BJ (cell line): Measurements from ENCODE around the gene TRMT2A. TPM values are rescaled to one million over a fixed set of nuclear protein-coding genes. Genes with fewer than 3 reads are reported as not detected.

Source experiments
- CTCF ChIA-PET: fragments of 350-600 bp; formaldehyde crosslinking; extraction: SDS; loops from one replicate; lab custom pipeline; 2021; ENCODE audit warnings: antibody characterized with exemption, inconsistent platforms; lab: Yijun Ruan, JAX
- POLR2A ChIA-PET: fragments of 300-600 bp; sonication (Branson Sonifier 250); formaldehyde crosslinking; extraction: SDS; loops from one replicate; lab custom pipeline; 2021; ENCODE audit warnings: antibody characterized with exemption; lab: Charles Lee
- DNase-seq: peaks from one replicate; pipeline ENCODE4 v3.0.0-alpha.2; 2011; ENCODE audit warnings: low read depth
- H3K27me3 ChIP-seq: 2 replicates; pipeline ENCODE4 v1.6.0; 2011; ENCODE audit warnings: low read length; ENCODE audit not compliant: control insufficient read depth, insufficient read depth
- H3K36me3 ChIP-seq: 2 replicates; pipeline ENCODE4 v1.5.1; 2011; ENCODE audit warnings: low read length; ENCODE audit not compliant: control insufficient read depth, insufficient read depth
- H3K4me3 ChIP-seq: 2 replicates; pipeline ENCODE4 v1.5.1; 2011; ENCODE audit warnings: low read depth, mild to moderate bottlenecking, control low read depth, low read length
- CTCF ChIP-seq: IDR thresholded peaks from 2 replicates; pipeline ENCODE4 v1.5.1; 2011; ENCODE audit warnings: low read depth, mild to moderate bottlenecking, control low read depth, inconsistent platforms, low read length, moderate library complexity; ENCODE audit not compliant: insufficient read depth
- polyA plus RNA-seq: library from polyadenylated mRNA; depleted of rRNA; stranded (reverse); fragments of >200 nt; gene quantifications from 2 replicates; pipeline ENCODE4 v1.2.3, GENCODE V29; 2011

The TRMT2A gene
- polyA plus RNA-seq, 1 experiment = 34.2 TPM

DNA sequence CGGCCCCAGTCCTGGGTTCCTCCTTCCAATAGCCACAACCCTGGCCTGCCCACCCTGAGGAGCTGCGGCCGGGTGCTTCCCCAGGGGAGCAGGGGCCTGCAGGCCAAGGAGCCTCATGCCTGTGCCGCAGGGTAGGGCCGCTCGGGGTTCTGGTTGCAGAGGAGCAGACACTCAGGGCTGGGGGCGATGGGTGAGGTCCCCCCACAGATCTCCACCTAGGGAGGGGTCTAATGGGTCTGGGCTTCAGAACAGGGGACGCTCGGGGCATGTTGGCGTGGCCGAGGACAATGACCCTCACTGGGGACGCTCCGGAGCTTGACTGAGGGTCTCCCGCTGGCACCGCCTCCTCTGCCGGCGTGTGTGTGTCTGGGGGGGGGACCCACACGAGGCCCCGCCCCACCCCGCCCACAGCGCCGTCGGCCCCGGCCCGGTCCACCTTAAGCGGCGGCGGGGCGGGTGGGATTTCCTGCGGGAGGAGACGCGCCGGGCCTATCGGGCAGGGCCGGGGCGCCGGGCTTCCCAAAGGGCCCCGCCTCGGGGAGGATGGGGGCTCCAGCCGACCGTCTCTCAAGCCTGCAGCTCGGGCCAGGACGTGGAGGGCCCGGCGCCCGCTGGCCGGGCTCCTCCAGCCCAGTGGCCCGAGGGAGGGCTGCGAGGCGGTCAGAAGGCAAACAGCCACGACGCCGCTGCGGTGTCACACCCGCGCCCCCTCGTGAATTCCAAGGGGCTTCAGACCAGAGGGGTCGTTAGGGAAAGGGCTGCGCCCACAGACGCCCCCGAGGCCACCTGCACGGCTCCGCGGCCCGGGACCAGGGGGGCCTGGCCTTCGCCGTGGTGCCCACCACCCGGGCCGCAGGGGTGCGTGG is 13.9 kb upstream of the TRMT2A start:
- POLR2A ChIA-PET = no interaction called here
- DNase-seq = no peak
- CTCF ChIA-PET = no interaction called here
- Histone ChIP-seq H3K27me3 (no peaks in the 10 kb centered on the region), H3K36me3 (peaks cover 10% of the 10 kb centered on the region), H3K4me3 (peak overlapping the region; percentile 90)
- TF ChIP-seq CTCF = no peak

GRCh38 chr22:20130319-20130718 is 13.3 kb upstream of the TRMT2A start:
- TF ChIP-seq CTCF = no peak
- Histone ChIP-seq H3K4me3 (no peak overlapping the region), H3K36me3 (peaks cover 16% of the 10 kb centered on the region), H3K27me3 (no peaks in the 10 kb centered on the region)
- no peak for DNase-seq
- CTCF ChIA-PET = no interaction called here
- POLR2A ChIA-PET = no interaction called here

GRCh38 chr22:20129747-20130014 is 12.7 kb upstream of the TRMT2A start:
- H3K36me3 ChIP-seq = peaks cover 18% of the 10 kb centered on the region
- H3K4me3 ChIP-seq = no peak overlapping the region
- TF ChIP-seq CTCF = no peak
- POLR2A ChIA-PET = no interaction called here
- CTCF ChIA-PET = interaction anchor here (0.7 to 2.0 kb wide), 4 partner anchors 11 to 165 kb away, joined by 3 to 5 read pairs (median 3); partner anchors contain the start of gene TANGO2
- H3K27me3 ChIP-seq = no peaks in the 10 kb centered on the region
- DNase-seq = no peak

DNA sequence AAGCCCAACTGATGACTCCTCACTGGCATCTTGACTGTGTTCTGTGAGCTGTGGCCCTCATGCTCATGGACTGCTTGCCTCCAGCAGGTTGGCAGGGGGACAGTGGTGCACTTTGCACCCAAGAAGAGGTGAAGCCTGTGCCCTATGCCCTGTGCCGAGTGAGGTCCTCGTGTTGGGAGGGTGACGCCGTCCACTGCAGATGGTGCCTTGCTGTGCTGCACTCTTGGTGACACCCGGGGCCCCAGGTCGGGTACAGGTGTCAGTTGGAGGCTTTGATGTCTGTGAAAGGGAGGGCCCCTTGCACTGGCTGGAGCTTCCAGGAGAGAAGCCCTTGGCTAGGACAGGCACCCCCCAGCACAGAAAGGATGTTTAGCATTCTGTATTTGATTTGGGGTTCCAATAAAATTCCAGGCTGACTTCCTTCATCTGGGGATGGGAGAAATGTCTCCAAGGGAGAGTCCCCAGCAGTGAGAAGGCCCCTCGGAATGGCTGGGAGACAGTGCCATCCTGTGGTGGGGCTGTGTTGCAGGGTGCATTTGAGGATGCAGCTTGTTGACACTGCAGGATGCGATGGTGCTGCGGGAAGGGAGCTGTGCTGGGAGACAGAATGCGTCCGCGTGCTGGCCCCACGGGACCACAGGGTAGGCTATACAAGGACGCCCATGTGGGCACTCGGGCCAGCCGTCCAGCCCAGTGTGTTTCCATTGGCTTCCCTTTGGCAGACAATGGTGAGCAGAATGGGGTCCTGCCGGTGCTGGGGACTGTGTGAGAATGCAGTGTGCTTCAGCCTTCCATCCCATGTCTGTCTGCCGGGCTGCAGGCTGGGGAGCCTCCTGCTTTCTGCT is 12.1 kb upstream of the TRMT2A start:
- Histone ChIP-seq H3K27me3 (no peaks in the 10 kb centered on the region), H3K36me3 (peaks cover 20% of the 10 kb centered on the region), H3K4me3 (no peak overlapping the region)
- ChIA-PET POLR2A (no interaction called here), CTCF (interaction anchor here (0.7 to 2.0 kb wide), 4 partner anchors 11 to 165 kb away, joined by 3 to 5 read pairs (median 3); partner anchors contain the start of gene TANGO2)
- peak; percentile 55 for TF ChIP-seq CTCF
- DNase-seq = no peak

DNA sequence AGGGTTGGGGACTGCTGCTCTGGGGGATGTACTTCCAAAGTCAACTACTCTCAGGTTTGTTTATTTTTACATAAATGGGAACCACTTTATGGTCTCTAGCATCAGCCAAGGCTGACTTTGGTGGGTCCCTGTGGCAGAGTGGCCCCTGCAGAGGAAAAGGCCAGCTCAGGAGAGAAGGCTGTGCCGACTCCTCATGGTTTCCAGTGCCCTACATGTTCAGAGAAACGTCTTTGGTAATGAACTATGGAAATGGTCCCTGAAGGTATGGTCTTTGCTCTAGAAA is 11.5 kb upstream of the TRMT2A start:
- Histone ChIP-seq H3K27me3 (no peaks in the 10 kb centered on the region), H3K4me3 (no peak overlapping the region), H3K36me3 (peaks cover 23% of the 10 kb centered on the region)
- no peak for DNase-seq
- POLR2A ChIA-PET = no interaction called here
- no peak for TF ChIP-seq CTCF
- CTCF ChIA-PET = interaction anchor here (1.1 to 2.0 kb wide), 2 partner anchors 10 to 164 kb away, joined by 3 to 5 read pairs; no protein-coding TSS in a partner anchor
